ENCODE data around the gene RBMXL2. TPM values are rescaled to one million over a fixed set of nuclear protein-coding genes. Genes with fewer than 3 reads are reported as not detected.

Gene RBMXL2
- total RNA-seq (not detected), polyA plus RNA-seq (not detected)

- H3K9me3 ChIP-seq (ENCODE audit: low read length), result no peaks in the 10 kb centered on the region
- Mint-ChIP-seq H3K9me3 (no peaks in the 10 kb centered on the region), H3K4me3 (no peak within 1 kb of the TSS), H3K27me3 (peaks cover 5 to 22% of the 10 kb centered on the region in 2 donors), H3K36me3 (no peaks in the 10 kb centered on the region), H3K4me1 (no peaks in the 10 kb centered on the region), H3K27ac (no peak within 1 kb of the TSS)
- H3K4me1 ChIP-seq (ENCODE audit: insufficient read depth, low read length), result no peaks in the 10 kb centered on the region
- ChIA-PET CTCF (no interaction called here), POLR2A (no interaction called here)
- H3K27ac ChIP-seq (ENCODE audit: low read depth, low read length), result no peak within 1 kb of the TSS
- H3K4me3 ChIP-seq (ENCODE audit: low read length), result no peak within 1 kb of the TSS
- H3K36me3 ChIP-seq (ENCODE audit: insufficient read depth, low read length), result no peaks in the 10 kb centered on the region
- H3K27me3 ChIP-seq (ENCODE audit: insufficient read depth, low read length, poor library complexity, severe bottlenecking), result no peaks in the 10 kb centered on the region
- DNase-seq, result no peak
Observed at GRCh38 chr11:7088921-7089320, at the start of gene RBMXL2. RBMXL2 (plus strand) TSS chr11:7088998; CDS start chr11:7089121, 123 bp downstream.

DNA sequence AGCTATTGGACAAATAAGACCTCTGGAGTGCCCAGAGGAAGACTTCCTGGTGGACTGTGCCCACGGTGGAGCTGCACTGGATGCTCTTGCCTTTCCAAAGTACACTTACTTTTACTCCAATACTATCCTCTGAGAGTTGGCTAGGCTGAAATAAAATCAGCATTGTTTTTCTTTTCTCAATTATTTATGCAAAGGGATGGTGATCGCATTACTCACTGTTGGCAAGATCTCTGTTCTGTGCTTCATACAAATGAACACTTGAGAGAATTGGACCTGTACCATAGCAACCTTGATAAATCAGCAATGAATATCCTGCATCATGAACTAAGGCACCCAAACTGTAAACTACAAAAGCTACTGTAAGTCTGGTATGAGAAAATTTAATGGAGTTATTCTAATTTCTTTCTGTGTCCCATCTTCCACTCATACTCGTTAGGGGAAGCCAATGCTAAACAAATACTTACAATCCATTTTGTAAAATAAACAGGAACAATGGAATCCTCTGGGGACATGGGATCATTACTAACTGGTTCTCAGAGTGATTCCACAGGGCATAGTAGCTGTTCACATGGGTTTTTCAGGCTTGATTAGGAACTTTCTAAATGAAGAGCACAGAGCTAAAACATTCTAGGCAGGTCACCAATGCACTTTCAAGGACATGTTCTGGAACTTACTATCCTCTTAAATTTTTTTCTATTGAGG, 42.2 kb upstream of the RBMXL2 start:
- Mint-ChIP-seq H3K9me3 (peaks cover 0 to 2% (median 0%) of the 10 kb centered on the region in 5 donors), H3K27ac (no peak overlapping the region), H3K4me3 (no peak overlapping the region), H3K27me3 (peaks cover 3 to 16% of the 10 kb centered on the region in 2 donors), H3K36me3 (no peaks in the 10 kb centered on the region), H3K4me1 (no peaks in the 10 kb centered on the region)
- no peak overlapping the region for H3K27ac ChIP-seq (ENCODE audit: low read depth, low read length)
- no peaks in the 10 kb centered on the region for H3K9me3 ChIP-seq (ENCODE audit: low read length)
- ChIA-PET POLR2A (no interaction called here), CTCF (no interaction called here)
- no peak overlapping the region for H3K4me3 ChIP-seq (ENCODE audit: low read length)
- H3K4me1 ChIP-seq (ENCODE audit: insufficient read depth, low read length), result no peaks in the 10 kb centered on the region
- no peaks in the 10 kb centered on the region for H3K36me3 ChIP-seq (ENCODE audit: insufficient read depth, low read length)
- no peak for DNase-seq
- no peaks in the 10 kb centered on the region for H3K27me3 ChIP-seq (ENCODE audit: insufficient read depth, low read length, poor library complexity, severe bottlenecking)

DNA sequence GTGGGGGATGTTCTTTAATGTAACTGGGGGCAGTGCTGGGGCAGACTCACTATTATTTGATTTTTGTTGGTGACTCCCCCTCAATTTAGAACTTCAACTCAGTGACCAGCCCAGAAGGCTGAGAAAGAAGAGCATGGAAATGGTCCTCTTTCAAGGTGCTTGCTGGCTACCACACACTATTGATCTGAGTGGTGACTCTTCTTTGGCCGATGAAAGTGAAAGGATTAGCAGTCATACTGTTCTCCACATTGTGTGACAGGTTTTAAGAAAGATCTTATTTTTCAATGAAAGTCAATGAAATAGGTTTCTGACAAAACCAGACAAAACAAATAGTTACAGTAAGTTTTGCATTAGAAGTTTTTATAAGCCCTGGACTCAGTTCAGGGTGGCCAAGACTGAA, 38.6 kb upstream of the RBMXL2 start:
- H3K27me3 Mint-ChIP-seq, result peaks cover 1 to 20% of the 10 kb centered on the region in 2 donors
- DNase-seq, result no peak
- H3K27ac Mint-ChIP-seq, result peak overlapping the region in 1 of 8 donors; percentile 27
- H3K4me3 Mint-ChIP-seq, result no peak overlapping the region
- Histone ChIP-seq H3K4me1 (ENCODE audit: insufficient read depth, low read length) (no peaks in the 10 kb centered on the region), H3K36me3 (ENCODE audit: insufficient read depth, low read length) (no peaks in the 10 kb centered on the region), H3K27me3 (ENCODE audit: insufficient read depth, low read length, poor library complexity, severe bottlenecking) (no peaks in the 10 kb centered on the region), H3K4me3 (ENCODE audit: low read length) (no peak overlapping the region), H3K9me3 (ENCODE audit: low read length) (no peaks in the 10 kb centered on the region), H3K27ac (ENCODE audit: low read depth, low read length) (no peak overlapping the region)
- ChIA-PET POLR2A (no interaction called here), CTCF (no interaction called here)
- no peaks in the 10 kb centered on the region for H3K4me1 Mint-ChIP-seq
- H3K36me3 Mint-ChIP-seq, result no peaks in the 10 kb centered on the region
- H3K9me3 Mint-ChIP-seq, result peaks cover 0 to 2% (median 0%) of the 10 kb centered on the region in 5 donors

GRCh38 chr11:7056828-7057513, 31.8 kb upstream of the RBMXL2 start:
- H3K27me3 Mint-ChIP-seq, result peaks cover 1 to 4% of the 10 kb centered on the region in 2 donors
- Histone ChIP-seq H3K4me1 (ENCODE audit: insufficient read depth, low read length) (no peaks in the 10 kb centered on the region), H3K27ac (ENCODE audit: low read depth, low read length) (no peak overlapping the region), H3K36me3 (ENCODE audit: insufficient read depth, low read length) (no peaks in the 10 kb centered on the region), H3K4me3 (ENCODE audit: low read length) (no peak overlapping the region), H3K27me3 (ENCODE audit: insufficient read depth, low read length, poor library complexity, severe bottlenecking) (no peaks in the 10 kb centered on the region), H3K9me3 (ENCODE audit: low read length) (no peaks in the 10 kb centered on the region)
- H3K4me3 Mint-ChIP-seq, result no peak overlapping the region
- H3K4me1 Mint-ChIP-seq, result no peaks in the 10 kb centered on the region
- H3K9me3 Mint-ChIP-seq, result no peaks in the 10 kb centered on the region
- H3K27ac Mint-ChIP-seq, result no peak overlapping the region
- ChIA-PET CTCF (no interaction called here), POLR2A (no interaction called here)
- no peaks in the 10 kb centered on the region for H3K36me3 Mint-ChIP-seq
- DNase-seq, result no peak

GRCh38 chr11:7057641-7058040, 31.2 kb upstream of the RBMXL2 start:
- ChIA-PET POLR2A (no interaction called here), CTCF (no interaction called here)
- H3K36me3 Mint-ChIP-seq, result no peaks in the 10 kb centered on the region
- Histone ChIP-seq H3K27me3 (ENCODE audit: insufficient read depth, low read length, poor library complexity, severe bottlenecking) (no peaks in the 10 kb centered on the region), H3K36me3 (ENCODE audit: insufficient read depth, low read length) (no peaks in the 10 kb centered on the region), H3K4me3 (ENCODE audit: low read length) (no peak overlapping the region), H3K27ac (ENCODE audit: low read depth, low read length) (no peak overlapping the region), H3K9me3 (ENCODE audit: low read length) (no peaks in the 10 kb centered on the region), H3K4me1 (ENCODE audit: insufficient read depth, low read length) (no peaks in the 10 kb centered on the region)
- H3K4me1 Mint-ChIP-seq, result no peaks in the 10 kb centered on the region
- no peak overlapping the region for H3K4me3 Mint-ChIP-seq
- H3K9me3 Mint-ChIP-seq, result no peaks in the 10 kb centered on the region
- DNase-seq, result no peak
- peaks cover 1 to 4% of the 10 kb centered on the region in 2 donors for H3K27me3 Mint-ChIP-seq
- no peak overlapping the region for H3K27ac Mint-ChIP-seq

- Mint-ChIP-seq H3K4me1 (no peaks in the 10 kb centered on the region), H3K27ac (no peak overlapping the region), H3K27me3 (no peaks in the 10 kb centered on the region), H3K36me3 (no peaks in the 10 kb centered on the region), H3K9me3 (no peaks in the 10 kb centered on the region), H3K4me3 (no peak overlapping the region)
- DNase-seq, result no peak
- ChIA-PET POLR2A (no interaction called here), CTCF (no interaction called here)
- Histone ChIP-seq H3K27me3 (ENCODE audit: insufficient read depth, low read length, poor library complexity, severe bottlenecking) (no peaks in the 10 kb centered on the region), H3K4me3 (ENCODE audit: low read length) (no peak overlapping the region), H3K27ac (ENCODE audit: low read depth, low read length) (no peak overlapping the region), H3K4me1 (ENCODE audit: insufficient read depth, low read length) (no peaks in the 10 kb centered on the region), H3K9me3 (ENCODE audit: low read length) (no peaks in the 10 kb centered on the region), H3K36me3 (ENCODE audit: insufficient read depth, low read length) (no peaks in the 10 kb centered on the region)
Observed at GRCh38 chr11:7060868-7061267, 27.9 kb upstream of the RBMXL2 start.

DNA sequence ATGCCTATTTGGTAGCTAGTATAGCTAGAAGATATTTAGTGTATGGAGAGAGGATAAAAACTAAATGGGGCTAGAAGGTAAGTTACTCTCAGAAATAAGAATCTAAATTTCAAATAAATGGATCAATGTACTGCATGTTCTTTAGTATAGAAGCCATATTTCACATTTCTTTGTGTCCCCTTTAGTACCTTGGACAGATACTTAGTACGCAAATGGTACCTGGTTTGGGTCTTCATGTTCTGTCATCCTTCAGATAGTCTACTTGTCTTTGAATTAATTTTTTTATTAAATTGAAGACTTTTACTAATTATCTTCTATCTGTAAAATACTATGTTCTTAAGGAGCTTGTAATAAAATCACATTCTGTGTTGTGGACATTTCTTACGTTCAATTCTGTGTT, 26.3 kb upstream of the RBMXL2 start:
- Mint-ChIP-seq H3K27me3 (peaks cover 0 to 6% of the 10 kb centered on the region in 2 donors), H3K4me1 (no peaks in the 10 kb centered on the region)
- CTCF ChIA-PET, result no interaction called here

DNA sequence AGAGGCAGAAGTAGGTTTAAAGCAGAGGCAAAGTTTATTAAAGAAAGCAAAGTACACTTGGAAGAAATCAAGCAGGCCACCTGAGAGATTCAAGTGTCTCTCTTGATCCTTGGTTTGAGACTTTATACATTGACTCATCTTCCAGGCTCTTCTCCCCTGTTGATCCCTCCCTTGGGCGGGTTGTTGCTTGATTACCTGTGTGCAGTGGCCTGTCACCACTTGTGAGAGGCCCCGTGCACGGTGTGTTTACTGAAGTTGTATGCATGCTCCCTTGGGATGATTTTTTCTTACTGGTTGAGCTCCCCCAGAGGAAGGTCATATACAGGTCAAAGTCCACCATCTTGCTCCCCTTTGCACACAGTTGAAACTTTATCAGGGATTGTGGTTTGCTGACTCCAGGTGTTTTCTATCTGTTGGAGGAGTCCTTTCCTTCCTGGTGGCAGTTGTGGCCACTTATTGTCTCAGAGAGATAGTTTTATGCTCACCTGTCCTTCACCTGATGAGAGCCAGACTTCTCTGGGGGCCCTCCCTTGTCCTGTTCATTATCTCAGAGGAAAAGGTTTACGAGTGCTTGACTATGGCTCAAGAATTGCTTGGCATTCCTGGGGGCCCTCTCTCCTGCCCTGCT, 16.3 kb upstream of the RBMXL2 start:
- POLR2A ChIA-PET, result no interaction called here
- Mint-ChIP-seq H3K27me3 (peaks cover 0 to 9% of the 10 kb centered on the region in 2 donors), H3K9me3 (peaks cover 0 to 4% (median 2%) of the 10 kb centered on the region in 5 donors), H3K36me3 (no peaks in the 10 kb centered on the region), H3K4me3 (no peak overlapping the region), H3K4me1 (no peaks in the 10 kb centered on the region), H3K27ac (no peak overlapping the region)
- Histone ChIP-seq H3K36me3 (ENCODE audit: insufficient read depth, low read length) (no peaks in the 10 kb centered on the region), H3K4me1 (ENCODE audit: insufficient read depth, low read length) (no peaks in the 10 kb centered on the region), H3K27me3 (ENCODE audit: insufficient read depth, low read length, poor library complexity, severe bottlenecking) (no peaks in the 10 kb centered on the region), H3K4me3 (ENCODE audit: low read length) (no peak overlapping the region), H3K27ac (ENCODE audit: low read depth, low read length) (no peak overlapping the region), H3K9me3 (ENCODE audit: low read length) (no peaks in the 10 kb centered on the region)
- DNase-seq, result no peak
- CTCF ChIA-PET, result no interaction called here

More for the DNA sequence above, 26.3 kb upstream of the RBMXL2 start:
- Histone ChIP-seq H3K9me3 (ENCODE audit: low read length) (no peaks in the 10 kb centered on the region), H3K36me3 (ENCODE audit: insufficient read depth, low read length) (no peaks in the 10 kb centered on the region), H3K27ac (ENCODE audit: low read depth, low read length) (no peak overlapping the region), H3K27me3 (ENCODE audit: insufficient read depth, low read length, poor library complexity, severe bottlenecking) (no peaks in the 10 kb centered on the region), H3K4me3 (ENCODE audit: low read length) (no peak overlapping the region), H3K4me1 (ENCODE audit: insufficient read depth, low read length) (no peaks in the 10 kb centered on the region)
- Mint-ChIP-seq H3K27ac (no peak overlapping the region), H3K9me3 (peaks cover 0 to 8% (median 3%) of the 10 kb centered on the region in 5 donors), H3K4me3 (no peak overlapping the region), H3K36me3 (no peaks in the 10 kb centered on the region)
- no peak for DNase-seq
- POLR2A ChIA-PET, result no interaction called here

All from CD8-positive, alpha-beta memory T cell (primary cell).